IMR-90 (cell line): ENCODE data around the gene DACH1. TPM values are rescaled to one million over a fixed set of nuclear protein-coding genes. Genes with fewer than 3 reads are reported as not detected.

Experiments used
- ATAC-seq: fragments of 200-7000 bp; cut with Tn5 transposase; 2 replicates; pipeline ENCODE4 v1.9.1; 2020; ENCODE audit warnings: low read depth, mild to moderate bottlenecking, moderate library complexity
- BruUV-seq: library from RNA; stranded (reverse); fragments of 400-500 nt; replicated peaks from 2 replicates; lab custom pipeline; 2021; lab: Mats Ljungman, UMichigan
- CTCF ChIA-PET: fragments of 300-600 bp; formaldehyde crosslinking; extraction: SDS; loops from one replicate; lab custom pipeline; 2021; ENCODE audit warnings: antibody characterized with exemption; lab: Yijun Ruan, JAX
- POLR2A ChIA-PET: fragments of 300-600 bp; sonication (Branson Sonifier 250); formaldehyde crosslinking; loops from one replicate; lab custom pipeline; 2022; ENCODE audit warnings: antibody characterized with exemption; ENCODE audit not compliant: unreplicated experiment; lab: Charles Lee
- DNase-seq: peaks from one replicate; pipeline ENCODE4 v3.0.0; 2013
- H2AFZ ChIP-seq: replicated peaks from 2 replicates; pipeline ENCODE3; 2013; ENCODE audit warnings: low read length, mild to moderate bottlenecking; ENCODE audit not compliant: poor library complexity
- H2AK5ac ChIP-seq: 2 replicates; pipeline ENCODE4 v1.6.1; 2013; ENCODE audit warnings: low read depth, low read length, inconsistent platforms
- H2AK9ac ChIP-seq: replicated peaks from 2 replicates; pipeline ENCODE3; 2013; ENCODE audit warnings: mild to moderate bottlenecking, low read depth, low read length, moderate library complexity; ENCODE audit not compliant: poor library complexity
- H2BK120ac ChIP-seq: 2 replicates; pipeline ENCODE4 v1.6.1; 2013; ENCODE audit warnings: low read depth, low read length, inconsistent platforms
- H2BK15ac ChIP-seq: 3 replicates; pipeline ENCODE4 v1.6.1; 2013; ENCODE audit warnings: low read depth, low read length, inconsistent platforms
- H2BK20ac ChIP-seq: 2 replicates; pipeline ENCODE4 v1.6.1; 2013; ENCODE audit warnings: low read depth, mild to moderate bottlenecking, inconsistent platforms, low read length, moderate library complexity
- H2BK5ac ChIP-seq: 2 replicates; pipeline ENCODE4 v1.6.1; 2013; ENCODE audit warnings: mild to moderate bottlenecking, low read depth, low read length, inconsistent platforms; ENCODE audit not compliant: poor library complexity, severe bottlenecking
- H3K14ac ChIP-seq: replicated peaks from 2 replicates; pipeline ENCODE4 v1.6.1; 2013; ENCODE audit warnings: low read depth, low read length, inconsistent platforms
- H3K18ac ChIP-seq: 2 replicates; pipeline ENCODE4 v1.6.1; 2013; ENCODE audit warnings: low read depth, low read length, control low read depth
- H3K23ac ChIP-seq: 2 replicates; pipeline ENCODE4 v1.6.1; 2013; ENCODE audit warnings: low read depth, low read length, inconsistent platforms
- H3K27ac ChIP-seq: 2 replicates; pipeline ENCODE4 v1.5.1; 2013; ENCODE audit warnings: mild to moderate bottlenecking, control low read depth, low read length; ENCODE audit not compliant: insufficient read depth
- H3K27me3 ChIP-seq: 2 replicates; pipeline ENCODE4 v1.6.1; 2013; ENCODE audit warnings: low read length; ENCODE audit not compliant: control insufficient read depth, insufficient read depth
- H3K36me3 ChIP-seq: 2 replicates; pipeline ENCODE4 v1.6.1; 2013; ENCODE audit warnings: low read length, mixed read lengths; ENCODE audit not compliant: control insufficient read depth, insufficient read depth
- H3K4ac ChIP-seq: 2 replicates; pipeline ENCODE4 v1.6.1; 2013; ENCODE audit warnings: low read depth, low read length, inconsistent platforms
- H3K4me1 ChIP-seq: 2 replicates; pipeline ENCODE4 v1.6.1; 2013; ENCODE audit warnings: low read length, mixed read lengths; ENCODE audit not compliant: control insufficient read depth, insufficient read depth
- H3K4me2 ChIP-seq: 2 replicates; pipeline ENCODE4 v1.6.1; 2013; ENCODE audit warnings: low read depth, mild to moderate bottlenecking, control low read depth, low read length, moderate library complexity
- H3K4me3 ChIP-seq: 2 replicates; pipeline ENCODE4 v1.5.1; 2013; ENCODE audit warnings: low read depth, mild to moderate bottlenecking, control low read depth, low read length, moderate library complexity; ENCODE audit not compliant: insufficient read depth
- H3K56ac ChIP-seq: 2 replicates; pipeline ENCODE4 v1.6.1; 2013; ENCODE audit warnings: low read length, inconsistent platforms; ENCODE audit not compliant: insufficient read depth; ENCODE audit errors: extremely low read depth
- H3K79me1 ChIP-seq, 2 experiments: 2 replicates each; pipeline ENCODE4 v1.6.1; 2013; ENCODE audit warnings: low read length in 2 of 2, inconsistent platforms in 1 of 2, low read depth in 1 of 2
- H3K9ac ChIP-seq: 2 replicates; pipeline ENCODE4 v1.6.1; 2013; ENCODE audit warnings: low read depth, low read length, control low read depth
- H3K9me1 ChIP-seq: 2 replicates; pipeline ENCODE4 v1.6.1; 2013; ENCODE audit warnings: low read length, inconsistent platforms; ENCODE audit not compliant: insufficient read depth
- H3K9me3 ChIP-seq: 2 replicates; pipeline ENCODE4 v1.6.1; 2013; ENCODE audit warnings: low read length; ENCODE audit not compliant: control insufficient read depth, insufficient read depth
- H4K20me1 ChIP-seq: 2 replicates; pipeline ENCODE4 v1.6.1; 2013; ENCODE audit warnings: low read length, inconsistent platforms; ENCODE audit not compliant: insufficient read depth
- H4K5ac ChIP-seq: 2 replicates; pipeline ENCODE4 v1.6.1; 2013; ENCODE audit warnings: mild to moderate bottlenecking, low read depth, low read length, control low read depth
- H4K8ac ChIP-seq, 2 experiments: 2 replicates each; pipeline ENCODE4 v1.6.1; 2013; ENCODE audit warnings: low read depth in 2 of 2, low read length in 2 of 2, control low read depth in 1 of 2, inconsistent platforms in 1 of 2
- H4K91ac ChIP-seq: 2 replicates; pipeline ENCODE4 v1.6.1; 2013; ENCODE audit warnings: low read depth, low read length, inconsistent platforms; ENCODE audit not compliant: insufficient read depth
- BHLHE40 ChIP-seq: fragments of 150-350 bp; IDR thresholded peaks from 2 replicates; pipeline ENCODE4 v1.6.1; 2016; ENCODE audit warnings: mild to moderate bottlenecking, low read depth, low read length
- CEBPB ChIP-seq: IDR thresholded peaks from 2 replicates; pipeline ENCODE4 v1.6.1; 2012; ENCODE audit warnings: low read depth, low read length, improper control_type of control experiment
- CHD1 ChIP-seq: IDR thresholded peaks from 2 replicates; pipeline ENCODE4 v1.6.1; 2012; ENCODE audit warnings: low read depth, low read length, improper control_type of control experiment
- FOS ChIP-seq: fragments of 150-350 bp; IDR thresholded peaks from 2 replicates; pipeline ENCODE4 v1.6.1; 2016; ENCODE audit warnings: low read depth, low read length
- MAZ ChIP-seq: IDR thresholded peaks from 2 replicates; pipeline ENCODE4 v1.6.1; 2012; ENCODE audit warnings: low read depth, mild to moderate bottlenecking, low read length, improper control_type of control experiment, moderate library complexity, borderline replicate concordance
- MXI1 ChIP-seq: IDR thresholded peaks from 2 replicates; pipeline ENCODE4 v1.6.1; 2012; ENCODE audit warnings: low read depth, mild to moderate bottlenecking, low read length, moderate library complexity, borderline replicate concordance
- RAD21 ChIP-seq: IDR thresholded peaks from 2 replicates; pipeline ENCODE4 v1.6.1; 2012; ENCODE audit warnings: low read length, improper control_type of control experiment
- RCOR1 ChIP-seq: IDR thresholded peaks from 2 replicates; pipeline ENCODE4 v1.6.1; 2012; ENCODE audit warnings: mild to moderate bottlenecking, low read length, improper control_type of control experiment; ENCODE audit not compliant: insufficient replicate concordance
- SMC3 ChIP-seq: fragments of 150-350 bp; IDR thresholded peaks from 2 replicates; pipeline ENCODE4 v1.6.1; 2016; ENCODE audit warnings: low read depth, mild to moderate bottlenecking, antibody characterized with exemption, low read length, moderate library complexity
- WGBS, 2 experiments: methylation state at CpG; one replicate each; pipeline versions ENCODE4 v1.1.5 to v1.1.7; 2013; ENCODE audit warnings: missing lambda C conversion rate in 2 of 2; ENCODE audit not compliant: insufficient read length in 1 of 2; ENCODE audit errors: extremely low coverage in 2 of 2; 5-methylcytosine and 5-hydroxymethylcytosine counted together
- dilution Hi-C: fragments of 300-500 bp; cut with HindIII; formaldehyde crosslinking; loops from one replicate; pipeline ENCODE4 v1.14.3; 2018; ENCODE audit warnings: low sequenced_read_pairs; ENCODE audit not compliant: unreplicated experiment
- in situ Hi-C: fragments of 300-500 bp; cut with MboI; formaldehyde crosslinking; loops from 3 replicates; pipeline ENCODE4 v1.14.3; 2019; ENCODE audit warnings: low sequenced_read_pairs, inconsistent platforms, mixed read lengths
- intact Hi-C: fragments of 100-400 bp; cut with micrococcal nuclease; formaldehyde crosslinking; loops from 2 replicates; pipeline ENCODE4 v1.10.0; 2022
- polyA plus RNA-seq, 3 experiments: library from polyadenylated mRNA; depleted of rRNA; stranded (reverse); fragments of >200 nt; gene quantifications; 2 replicates each; pipeline ENCODE4 v1.2.3, GENCODE V29; 2012; ENCODE audit warnings: low replicate concordance in 1 of 3
- total RNA-seq: library from RNA; depleted of rRNA; stranded (reverse); fragments of >200 nt; gene quantifications from 2 replicates; pipeline ENCODE4 v1.2.3, GENCODE V29; 2012
- TF ChIP-seq, protein P1 (sequence below): fragments of 150-350 bp; IDR thresholded peaks from 2 replicates; pipeline ENCODE4 v1.6.1; 2016; ENCODE audit warnings: low read depth, mild to moderate bottlenecking, low read length, moderate library complexity, borderline replicate concordance
- TF ChIP-seq, protein P2 (sequence below): fragments of 150-350 bp; IDR thresholded peaks from 2 replicates; pipeline ENCODE4 v1.6.1; 2017; ENCODE audit warnings: mild to moderate bottlenecking, antibody characterized with exemption, low read length, low read depth
- TF ChIP-seq, protein P3 (sequence below): conservative IDR thresholded peaks from 2 replicates; pipeline ENCODE4 v1.5.1; 2012; ENCODE audit warnings: mild to moderate bottlenecking, low read depth, low read length, improper control_type of control experiment

Gene DACH1
- total and polyA plus RNA-seq, 2 of the 4 experiments (the other 2 are of a cell fraction) = not detected

DNA sequence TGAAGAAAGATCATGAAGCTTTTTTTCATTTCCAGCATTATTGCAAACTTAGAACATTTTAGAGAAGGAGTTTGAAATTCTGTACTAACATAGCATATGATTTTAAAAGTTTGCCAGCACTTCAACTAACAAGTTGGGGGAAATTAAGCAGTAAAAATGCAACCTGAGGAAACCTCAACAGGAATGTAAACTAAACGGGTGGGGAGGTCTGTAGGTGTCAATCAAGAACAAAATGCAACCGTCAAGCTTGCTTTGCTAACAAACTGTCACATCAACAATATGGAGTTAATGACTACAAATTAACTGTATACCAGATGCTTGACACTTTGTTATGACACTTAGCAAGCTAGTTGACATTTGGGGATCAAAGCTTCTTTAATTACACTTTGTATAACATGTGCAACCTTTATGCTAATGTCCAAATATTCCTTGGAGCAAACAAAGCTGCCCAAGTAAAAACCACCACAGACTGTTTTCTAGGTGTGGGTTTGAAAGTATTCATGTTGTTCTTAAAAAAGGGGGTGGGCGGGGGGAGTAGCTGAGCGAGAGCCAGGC, 52.1 kb downstream of the DACH1 start:
- H4K8ac ChIP-seq = no peak overlapping the region
- no peak overlapping the region for H2BK15ac ChIP-seq
- dilution Hi-C loops (no loop called here), intact Hi-C loops (no loop called here), in situ Hi-C loops (no loop called here)
- no peak overlapping the region for H3K4me3 ChIP-seq
- no peaks in the 10 kb centered on the region for H3K27me3 ChIP-seq
- WGBS, 2 experiments = no CpG with 5 or more reads among the region's 4 CpGs
- H2AK9ac ChIP-seq = no peak overlapping the region
- no peak overlapping the region for H2AFZ ChIP-seq
- no peak for TF ChIP-seq CEBPB
- no peak for TF ChIP-seq BHLHE40
- TF ChIP-seq, protein P1, sequence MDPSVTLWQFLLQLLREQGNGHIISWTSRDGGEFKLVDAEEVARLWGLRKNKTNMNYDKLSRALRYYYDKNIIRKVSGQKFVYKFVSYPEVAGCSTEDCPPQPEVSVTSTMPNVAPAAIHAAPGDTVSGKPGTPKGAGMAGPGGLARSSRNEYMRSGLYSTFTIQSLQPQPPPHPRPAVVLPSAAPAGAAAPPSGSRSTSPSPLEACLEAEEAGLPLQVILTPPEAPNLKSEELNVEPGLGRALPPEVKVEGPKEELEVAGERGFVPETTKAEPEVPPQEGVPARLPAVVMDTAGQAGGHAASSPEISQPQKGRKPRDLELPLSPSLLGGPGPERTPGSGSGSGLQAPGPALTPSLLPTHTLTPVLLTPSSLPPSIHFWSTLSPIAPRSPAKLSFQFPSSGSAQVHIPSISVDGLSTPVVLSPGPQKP = no peak
- TF ChIP-seq RAD21 = no peak
- no peak for TF ChIP-seq RCOR1
- TF ChIP-seq FOS = no peak
- no peak for TF ChIP-seq CHD1
- no peak for TF ChIP-seq MXI1
- TF ChIP-seq SMC3 = no peak
- no peak for TF ChIP-seq MAZ
- TF ChIP-seq, protein P2, sequence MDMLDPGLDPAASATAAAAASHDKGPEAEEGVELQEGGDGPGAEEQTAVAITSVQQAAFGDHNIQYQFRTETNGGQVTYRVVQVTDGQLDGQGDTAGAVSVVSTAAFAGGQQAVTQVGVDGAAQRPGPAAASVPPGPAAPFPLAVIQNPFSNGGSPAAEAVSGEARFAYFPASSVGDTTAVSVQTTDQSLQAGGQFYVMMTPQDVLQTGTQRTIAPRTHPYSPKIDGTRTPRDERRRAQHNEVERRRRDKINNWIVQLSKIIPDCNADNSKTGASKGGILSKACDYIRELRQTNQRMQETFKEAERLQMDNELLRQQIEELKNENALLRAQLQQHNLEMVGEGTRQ = no peak
- TF ChIP-seq, protein P3, sequence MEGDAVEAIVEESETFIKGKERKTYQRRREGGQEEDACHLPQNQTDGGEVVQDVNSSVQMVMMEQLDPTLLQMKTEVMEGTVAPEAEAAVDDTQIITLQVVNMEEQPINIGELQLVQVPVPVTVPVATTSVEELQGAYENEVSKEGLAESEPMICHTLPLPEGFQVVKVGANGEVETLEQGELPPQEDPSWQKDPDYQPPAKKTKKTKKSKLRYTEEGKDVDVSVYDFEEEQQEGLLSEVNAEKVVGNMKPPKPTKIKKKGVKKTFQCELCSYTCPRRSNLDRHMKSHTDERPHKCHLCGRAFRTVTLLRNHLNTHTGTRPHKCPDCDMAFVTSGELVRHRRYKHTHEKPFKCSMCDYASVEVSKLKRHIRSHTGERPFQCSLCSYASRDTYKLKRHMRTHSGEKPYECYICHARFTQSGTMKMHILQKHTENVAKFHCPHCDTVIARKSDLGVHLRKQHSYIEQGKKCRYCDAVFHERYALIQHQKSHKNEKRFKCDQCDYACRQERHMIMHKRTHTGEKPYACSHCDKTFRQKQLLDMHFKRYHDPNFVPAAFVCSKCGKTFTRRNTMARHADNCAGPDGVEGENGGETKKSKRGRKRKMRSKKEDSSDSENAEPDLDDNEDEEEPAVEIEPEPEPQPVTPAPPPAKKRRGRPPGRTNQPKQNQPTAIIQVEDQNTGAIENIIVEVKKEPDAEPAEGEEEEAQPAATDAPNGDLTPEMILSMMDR = no peak
- no peaks in the 10 kb centered on the region for H3K36me3 ChIP-seq
- no peaks in the 10 kb centered on the region for H3K9me1 ChIP-seq
- BruUV-seq = no TSS peak
- no peak overlapping the region for H2BK120ac ChIP-seq
- no peak overlapping the region for H2BK5ac ChIP-seq
- H4K5ac ChIP-seq = no peak overlapping the region
- no peak overlapping the region for H3K4ac ChIP-seq
- no peak overlapping the region for H3K27ac ChIP-seq
- POLR2A ChIA-PET = no interaction called here
- ATAC-seq (no peak), DNase-seq (no peak)
- no peak overlapping the region for H3K9ac ChIP-seq
- no peak overlapping the region for H4K91ac ChIP-seq
- no peak overlapping the region for H3K23ac ChIP-seq
- no peak overlapping the region for H3K4me2 ChIP-seq
- no peaks in the 10 kb centered on the region for H3K4me1 ChIP-seq
- H3K79me1 ChIP-seq = no peaks in the 10 kb centered on the region
- H3K14ac ChIP-seq = no peak overlapping the region
- no peaks in the 10 kb centered on the region for H4K20me1 ChIP-seq
- no peak overlapping the region for H3K18ac ChIP-seq
- no peak overlapping the region for H2BK20ac ChIP-seq
- CTCF ChIA-PET = no interaction called here
- 0 out of 2 replicates have a peak, but pooled peaks cover 3% of the 10 kb centered on the region for H3K9me3 ChIP-seq
- H2AK5ac ChIP-seq = no peak overlapping the region
- no peak overlapping the region for H3K56ac ChIP-seq
